HG03432 (cell line): ENCODE results near the gene AUTS2.

ENCODE experiments used
- ATAC-seq: cut with Tn5 transposase; IDR thresholded peaks from one replicate; pipeline ENCODE4 v1.9.1; 2021; ENCODE audit warnings: mild to moderate bottlenecking, moderate library complexity; ENCODE audit not compliant: unreplicated experiment

Gene AUTS2

GRCh38 chr7:70208236-70209063 lies 610.2 kb downstream of the AUTS2 start:
- ATAC-seq = no peak

- ATAC-seq = no peak
Measured at GRCh38 chr7:70210200-70210935, 612.1 kb downstream of the AUTS2 start.

- no peak for ATAC-seq
Measured at GRCh38 chr7:70210936-70211310, 612.6 kb downstream of the AUTS2 start.

- ATAC-seq = no peak
Measured at GRCh38 chr7:70212281-70212680, 614.0 kb downstream of the AUTS2 start.

GRCh38 chr7:70214071-70214470 lies 615.8 kb downstream of the AUTS2 start:
- ATAC-seq = no peak

GRCh38 chr7:70215491-70215890 lies 617.2 kb downstream of the AUTS2 start:
- ATAC-seq = no peak

- ATAC-seq = no peak
Measured at GRCh38 chr7:70217571-70217970, 619.3 kb downstream of the AUTS2 start.

GRCh38 chr7:70218006-70218405 lies 619.7 kb downstream of the AUTS2 start:
- no peak for ATAC-seq

GRCh38 chr7:70219061-70219460 lies 620.8 kb downstream of the AUTS2 start:
- ATAC-seq = no peak

- ATAC-seq = no peak
Measured at GRCh38 chr7:70229242-70229641, 631.0 kb downstream of the AUTS2 start.

- ATAC-seq = no peak
Measured at GRCh38 chr7:70230761-70231160, 632.5 kb downstream of the AUTS2 start.

GRCh38 chr7:70233776-70234175 lies 635.5 kb downstream of the AUTS2 start:
- ATAC-seq = no peak

- no peak for ATAC-seq
Measured at GRCh38 chr7:70237256-70237655, 639.0 kb downstream of the AUTS2 start.

- peak; percentile 99 for ATAC-seq
Measured at GRCh38 chr7:70237831-70238575, 639.7 kb downstream of the AUTS2 start.

GRCh38 chr7:70239918-70240317 lies 641.6 kb downstream of the AUTS2 start:
- ATAC-seq = no peak

- no peak for ATAC-seq
Measured at GRCh38 chr7:70240873-70241272, 642.6 kb downstream of the AUTS2 start.

- ATAC-seq = no peak
Measured at GRCh38 chr7:70241536-70242175, 643.4 kb downstream of the AUTS2 start.

- no peak for ATAC-seq
Measured at GRCh38 chr7:70242826-70243225, 644.6 kb downstream of the AUTS2 start.

- no peak for ATAC-seq
Measured at GRCh38 chr7:70243443-70243842, 645.2 kb downstream of the AUTS2 start.

GRCh38 chr7:70257921-70258320 lies 659.6 kb downstream of the AUTS2 start:
- no peak for ATAC-seq

GRCh38 chr7:70259502-70259901 lies 661.2 kb downstream of the AUTS2 start:
- no peak for ATAC-seq
